GM21825 (cell line): ENCODE data around the gene GGT7.
"Not testable (repeated sequence)": the region's sequence is repeated elsewhere in the genome, so short reads cannot be mapped to it uniquely, and the experiment has no call there.

ENCODE experiments used
- ATAC-seq: cut with Tn5 transposase; IDR thresholded peaks from one replicate; pipeline ENCODE4 v1.9.1; 2021; ENCODE audit warnings: mild to moderate bottlenecking, moderate library complexity; ENCODE audit not compliant: unreplicated experiment

The GGT7 gene

DNA sequence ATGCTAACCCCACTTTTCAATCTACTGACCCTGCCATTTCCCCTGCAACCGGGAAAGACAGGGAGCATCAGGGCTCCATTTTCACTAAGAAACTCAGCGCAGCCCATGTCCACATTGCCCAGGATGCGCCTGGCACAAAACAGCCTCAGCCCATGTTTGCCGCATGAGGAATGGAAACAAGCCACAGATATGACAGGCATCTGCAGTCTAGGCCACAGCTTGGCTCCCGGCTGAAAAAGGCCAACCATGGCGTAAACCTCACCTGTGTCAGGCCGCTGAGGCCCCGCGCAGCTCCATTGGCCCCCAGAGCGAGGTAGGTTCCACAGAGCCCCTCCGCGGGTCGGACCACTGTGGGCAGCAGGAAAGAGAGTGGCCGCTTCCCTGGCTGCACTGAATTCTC is 21.7 kb downstream of the GGT7 start:
- no peak for ATAC-seq

- no peak for ATAC-seq
These were observed 22.9 kb downstream of the GGT7 start for GRCh38 chr20:34849778-34850177.

GRCh38 chr20:34848597-34848996 is 24.1 kb downstream of the GGT7 start:
- ATAC-seq = no peak

DNA sequence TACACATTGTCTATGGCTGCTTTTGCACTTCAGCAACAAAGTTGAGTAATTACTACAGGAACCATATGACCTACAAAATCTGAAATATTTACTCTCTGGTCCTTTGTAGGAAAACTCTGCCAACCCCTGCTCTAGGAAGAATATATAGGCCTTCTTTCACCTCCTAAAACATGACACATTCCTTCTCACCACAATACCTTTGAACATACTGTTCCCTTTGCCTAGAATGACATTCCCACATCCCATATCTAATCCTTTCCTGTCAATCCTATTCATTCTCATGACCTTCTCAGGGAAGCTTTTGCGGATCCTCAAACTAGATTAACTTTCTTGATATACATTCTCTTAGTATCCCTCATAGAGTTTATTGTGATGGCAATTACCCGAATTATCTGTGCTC is 29.2 kb downstream of the GGT7 start:
- ATAC-seq = no peak

- no peak for ATAC-seq
These were observed 30.5 kb downstream of the GGT7 start for GRCh38 chr20:34842143-34842542.

DNA sequence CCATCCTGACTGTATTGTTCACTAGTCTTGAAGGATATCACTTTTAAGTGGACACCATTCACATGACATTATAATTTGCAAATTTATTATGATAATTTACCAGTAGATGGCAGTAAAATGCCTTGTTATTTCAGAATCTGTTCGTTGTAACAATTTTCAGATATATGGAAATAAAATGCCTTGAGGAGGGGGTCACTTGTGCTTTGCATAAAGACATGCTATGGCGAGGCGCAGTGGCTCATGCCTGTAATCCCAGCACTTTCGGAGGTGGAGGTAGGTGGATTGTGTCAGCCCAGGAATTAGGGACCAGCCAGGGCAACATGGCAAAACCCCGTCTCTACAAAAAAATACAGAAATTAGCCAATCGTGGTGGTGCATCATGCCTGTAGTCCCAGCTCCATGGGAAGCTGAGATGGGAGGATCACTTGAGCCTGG is 38.2 kb downstream of the GGT7 start:
- no peak for ATAC-seq

- ATAC-seq = no peak
These were observed 40.7 kb downstream of the GGT7 start for GRCh38 chr20:34831936-34832335.

GRCh38 chr20:34829191-34829590 is 43.5 kb downstream of the GGT7 start:
- no peak for ATAC-seq

DNA sequence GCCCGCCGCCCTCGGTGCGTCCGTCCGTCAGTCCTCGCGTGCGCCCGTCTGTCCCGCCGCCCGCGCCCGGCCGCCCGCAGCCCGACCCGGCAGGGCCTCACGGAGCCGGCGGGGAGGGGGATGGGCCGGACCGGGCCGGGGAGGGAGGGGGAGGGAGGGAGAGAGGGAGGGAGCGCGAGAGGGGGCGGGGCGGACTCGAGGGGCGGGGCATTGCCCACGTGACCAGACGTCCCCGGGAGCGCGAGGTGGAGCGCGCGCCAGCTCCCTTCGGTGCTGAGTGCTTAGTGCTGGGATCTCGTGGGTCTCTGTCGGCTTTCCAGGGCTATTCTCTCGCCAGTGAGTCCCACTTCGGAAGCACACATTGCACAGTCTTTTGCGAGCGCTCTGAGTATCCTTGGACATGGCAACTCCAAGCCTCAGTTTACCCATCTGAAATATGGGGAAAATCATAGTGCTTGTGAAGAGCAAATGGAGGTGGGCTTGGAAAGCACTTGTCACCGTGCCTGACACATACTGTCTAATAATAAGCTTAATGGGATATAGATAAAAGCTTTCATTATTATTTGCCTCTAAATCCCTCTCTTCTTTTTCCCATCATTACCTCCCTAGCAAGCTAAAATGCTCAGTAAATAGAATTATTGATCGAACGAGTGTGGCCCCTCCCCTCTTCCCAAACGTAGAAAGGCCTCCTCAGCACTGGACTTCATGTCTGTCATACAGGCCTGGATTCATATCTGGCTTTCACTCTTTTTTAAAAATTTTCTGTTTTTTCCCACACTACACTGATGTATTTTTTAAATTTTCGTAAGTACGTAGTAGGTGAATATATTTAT is 46.9 kb downstream of the GGT7 start, which contains the start of gene NCOA6:
NCOA6 (minus strand) TSS at position 122 of the 833 bp plus-strand sequence. CDS start 43,296 bp downstream, outside the sequence.
- peak; percentile 54 for ATAC-seq

- ATAC-seq = peak; percentile 63
These were observed 47.7 kb downstream of the GGT7 start for GRCh38 chr20:34824806-34825529.

DNA sequence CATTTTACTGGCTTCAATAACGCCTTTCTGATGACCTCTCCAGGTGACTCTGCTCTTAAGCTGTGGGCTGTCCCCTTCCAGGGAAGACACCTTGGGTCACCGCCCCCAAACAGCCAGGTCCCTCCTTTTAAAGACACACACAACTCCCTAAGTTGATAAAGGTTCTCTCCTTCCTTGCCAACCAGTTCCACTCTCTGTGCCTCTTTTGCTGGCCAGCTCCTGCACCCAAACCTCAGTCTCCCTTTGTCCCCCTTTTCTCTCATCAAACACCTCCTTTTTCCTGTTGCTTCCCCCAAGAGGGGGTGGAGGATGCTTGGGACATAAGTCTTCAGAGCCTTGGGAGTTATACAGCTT is 48.2 kb downstream of the GGT7 start:
- ATAC-seq = peak; percentile 62

GRCh38 chr20:34824026-34824425 is 48.6 kb downstream of the GGT7 start:
- no peak for ATAC-seq

- ATAC-seq = no peak
These were observed 51.7 kb downstream of the GGT7 start for GRCh38 chr20:34820805-34821578.

- no peak for ATAC-seq
These were observed 54.9 kb downstream of the GGT7 start for GRCh38 chr20:34817801-34818200.

- ATAC-seq = no peak
These were observed 55.6 kb downstream of the GGT7 start for GRCh38 chr20:34817072-34817471.

DNA sequence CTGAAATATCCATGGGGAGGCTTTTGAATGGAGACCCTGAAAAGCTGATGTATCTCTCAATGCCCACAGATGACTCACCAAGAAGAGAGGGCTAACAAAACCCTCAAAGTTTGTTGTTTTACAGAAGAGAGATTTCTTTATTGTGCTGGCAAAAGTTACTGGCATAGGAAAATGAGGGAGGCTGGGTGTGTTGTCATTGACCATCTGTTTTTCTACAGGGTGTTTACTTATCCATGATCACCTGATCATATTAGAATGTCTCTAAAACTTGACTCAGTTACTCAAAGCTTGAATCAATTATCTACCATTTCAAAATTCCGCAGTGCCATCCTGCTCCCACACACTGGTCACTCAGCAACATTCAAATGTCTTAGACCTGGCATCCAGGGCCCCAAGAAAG is 57.0 kb downstream of the GGT7 start:
- ATAC-seq = no peak

DNA sequence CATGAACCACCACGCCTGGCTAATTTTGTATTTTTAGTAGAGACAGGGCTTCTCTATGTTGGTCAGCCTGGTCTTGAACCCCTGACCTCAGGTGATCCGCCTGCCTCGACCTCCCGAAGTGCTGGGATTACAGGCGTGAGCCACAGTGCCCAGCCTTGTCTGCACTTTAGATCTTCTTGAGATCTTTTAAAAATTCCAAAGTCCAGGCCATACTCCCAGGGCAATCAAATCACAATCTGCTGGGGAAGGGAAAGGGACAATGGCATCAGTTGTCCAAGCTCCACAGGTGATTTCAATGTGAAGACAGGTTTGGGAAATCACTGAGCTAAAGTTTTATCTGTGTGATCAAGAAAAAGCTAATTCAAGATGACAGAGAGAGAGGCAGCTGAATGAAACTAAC is 64.1 kb downstream of the GGT7 start:
- no peak for ATAC-seq

DNA sequence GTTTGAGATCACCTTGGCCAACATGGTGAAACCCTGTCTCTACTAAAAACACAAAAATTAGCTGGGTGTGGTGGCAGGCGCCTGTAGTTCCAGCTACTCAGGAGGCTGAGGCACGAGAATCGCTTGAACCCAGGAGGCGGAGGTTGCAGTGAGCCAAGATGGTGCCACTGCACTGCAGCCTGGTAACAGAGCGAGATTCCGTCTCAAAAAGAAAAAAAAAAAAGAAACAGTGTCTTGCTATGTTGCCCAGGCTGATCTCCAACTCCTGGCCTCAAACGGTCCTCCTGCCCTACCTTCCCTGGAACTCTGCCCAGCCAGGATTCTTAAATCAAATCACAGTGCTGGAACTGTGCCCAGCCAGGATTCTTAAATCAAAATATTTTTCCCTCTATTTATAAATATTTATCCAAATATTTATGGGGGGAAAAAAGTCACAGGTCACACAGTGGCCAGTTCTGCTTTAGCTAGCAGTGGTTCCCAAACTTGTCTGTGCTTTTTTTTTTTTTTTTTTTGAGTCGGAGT is 64.7 kb downstream of the GGT7 start:
- not testable (repeated sequence) for ATAC-seq

DNA sequence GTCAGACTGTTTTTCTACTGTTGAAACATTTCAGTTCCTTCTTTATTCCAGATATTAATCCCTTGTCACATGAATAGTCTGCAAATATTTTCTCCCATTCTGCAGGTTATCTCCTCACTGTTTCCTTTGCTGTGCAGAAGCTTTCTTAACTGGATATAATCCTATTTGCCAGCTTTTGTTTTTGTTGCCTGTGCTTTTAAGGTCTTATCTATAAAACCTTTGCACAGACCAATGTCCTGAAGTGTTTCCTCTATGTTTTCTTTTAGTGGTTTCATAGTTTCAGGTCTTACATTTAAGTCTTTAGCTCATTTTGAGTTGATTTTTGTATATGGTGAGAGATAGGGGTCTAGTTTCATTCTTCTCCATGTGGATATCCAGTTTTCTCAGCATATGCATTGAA is 66.4 kb downstream of the GGT7 start:
- no peak for ATAC-seq

DNA sequence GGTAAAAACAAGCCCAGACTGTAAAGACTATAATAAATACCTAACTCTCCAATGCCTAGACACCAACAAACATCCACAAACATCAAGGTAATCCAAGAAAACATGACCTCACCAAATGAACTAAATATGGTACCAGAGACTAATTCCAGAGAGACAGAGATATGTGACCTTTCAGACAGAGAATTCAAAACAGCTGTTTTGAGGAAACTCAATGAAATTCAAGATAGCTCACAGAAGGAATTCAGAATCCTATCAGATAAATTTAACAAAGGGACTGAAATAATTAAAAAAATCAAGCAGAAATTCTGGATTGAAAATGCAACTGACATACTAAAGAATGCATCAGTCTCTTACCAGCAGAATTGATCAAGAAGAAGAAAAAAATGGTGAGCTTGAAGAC is 73.8 kb downstream of the GGT7 start:
- ATAC-seq = no peak

DNA sequence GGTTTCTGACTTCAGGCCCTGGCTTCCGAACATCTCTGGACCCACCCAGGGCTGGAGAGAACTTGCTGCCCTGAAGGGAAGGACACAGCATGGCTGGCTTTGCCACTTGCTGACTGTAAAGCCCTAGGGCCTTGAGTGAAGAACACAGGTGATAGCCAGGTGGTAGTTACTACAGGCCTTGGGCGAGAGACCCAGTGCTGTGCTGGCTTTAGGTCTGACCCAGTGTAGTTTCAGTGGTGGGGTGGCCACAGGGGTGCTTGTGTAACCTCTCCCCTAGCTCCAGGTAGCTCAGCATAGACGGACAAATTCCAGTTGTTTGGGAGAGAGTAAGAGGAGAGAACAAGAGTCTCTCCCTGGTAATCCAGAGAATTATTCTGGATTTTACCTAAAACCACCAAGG is 74.3 kb downstream of the GGT7 start:
- ATAC-seq = no peak
